ENCODE data around the gene PLXNA2. TPM values are rescaled to one million over a fixed set of nuclear protein-coding genes. Genes with fewer than 3 reads are reported as not detected.

The PLXNA2 gene
- total RNA-seq, 2 experiments from 2014 or later = 0.04 TPM; not detected in 1

DNA sequence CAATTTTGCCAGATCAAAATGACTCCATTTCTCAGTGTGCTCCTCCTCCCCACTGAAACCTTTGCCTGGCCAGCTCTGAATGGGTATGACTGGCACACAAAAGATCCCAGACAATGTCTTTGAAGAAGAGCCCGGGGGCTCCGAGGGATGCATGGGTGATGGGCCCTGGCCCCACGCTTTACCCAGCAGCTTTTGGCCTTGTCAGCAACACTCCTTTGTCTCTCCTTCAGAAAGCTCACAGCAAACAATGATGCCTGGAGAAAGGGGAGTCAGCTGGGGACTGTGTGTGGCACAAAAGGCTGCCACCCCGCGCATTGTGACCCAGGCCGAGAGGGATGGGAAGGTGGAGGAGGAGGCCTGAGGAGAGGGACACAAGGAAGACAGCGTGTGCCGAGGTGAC is 45.9 kb downstream of the PLXNA2 start:
- Mint-ChIP-seq H3K9me3 (ENCODE audit: low read depth) (no peaks in the 10 kb centered on the region), H3K4me3 (no peak overlapping the region), H3K27ac (no peak overlapping the region), H3K4me1 (no peaks in the 10 kb centered on the region), H3K36me3 (ENCODE audit: low read depth) (no peaks in the 10 kb centered on the region), H3K27me3 (no peaks in the 10 kb centered on the region)
- DNase-seq = no peak
- ATAC-seq = no peak
- CTCF ChIA-PET = interaction anchor here (1.4 kb wide), 1 partner anchor 8 kb away, joined by 3 read pairs; no protein-coding TSS in a partner anchor
- POLR2A ChIA-PET = no interaction called here
- intact Hi-C loops (cut with DNase I, micrococcal nuclease) = no loop called here

GRCh38 chr1:208194944-208195343 is 49.2 kb downstream of the PLXNA2 start:
- H3K4me3 Mint-ChIP-seq = no peak overlapping the region
- H3K4me1 Mint-ChIP-seq = no peaks in the 10 kb centered on the region
- ATAC-seq (no peak), DNase-seq (no peak)
- H3K36me3 Mint-ChIP-seq (ENCODE audit: low read depth) = no peaks in the 10 kb centered on the region
- H3K9me3 Mint-ChIP-seq (ENCODE audit: low read depth) = no peaks in the 10 kb centered on the region
- no peak overlapping the region for H3K27ac Mint-ChIP-seq
- intact Hi-C loops (cut with DNase I, micrococcal nuclease) = no loop called here
- CTCF ChIA-PET = interaction anchor here (0.9 kb wide), 1 partner anchor 72 kb away, joined by 3 read pairs; no protein-coding TSS in a partner anchor
- POLR2A ChIA-PET = no interaction called here
- no peaks in the 10 kb centered on the region for H3K27me3 Mint-ChIP-seq

DNA sequence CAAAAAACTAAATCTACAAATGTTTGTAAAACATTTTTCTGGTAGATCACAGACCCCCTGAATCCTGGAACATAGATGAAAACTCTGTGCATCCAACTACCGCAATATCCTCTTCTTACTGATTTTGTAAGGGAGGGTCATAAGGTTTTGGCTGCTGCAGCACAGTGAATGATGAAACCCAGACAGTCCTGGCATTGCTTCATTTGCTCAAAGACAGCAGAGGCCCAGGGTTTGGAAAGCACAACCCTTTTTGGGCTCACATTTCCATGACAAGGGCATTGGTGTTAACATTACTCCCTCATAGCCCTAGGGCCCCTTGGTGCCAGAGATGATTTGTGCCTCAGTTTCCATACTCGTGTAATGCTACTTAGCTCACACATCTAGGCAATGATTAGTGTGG is 51.2 kb downstream of the PLXNA2 start:
- ATAC-seq (no peak), DNase-seq (no peak)
- ChIA-PET POLR2A (no interaction called here), CTCF (interaction anchor here (0.5 kb wide), 1 partner anchor 30 kb away, joined by 3 read pairs; no protein-coding TSS in a partner anchor)
- Mint-ChIP-seq H3K4me3 (no peak overlapping the region), H3K9me3 (ENCODE audit: low read depth) (no peaks in the 10 kb centered on the region), H3K4me1 (peaks cover 9% of the 10 kb centered on the region), H3K36me3 (ENCODE audit: low read depth) (no peaks in the 10 kb centered on the region), H3K27me3 (no peaks in the 10 kb centered on the region), H3K27ac (no peak overlapping the region)
- intact Hi-C loops (cut with DNase I, micrococcal nuclease) = no loop called here

GRCh38 chr1:208190784-208191183 is 53.4 kb downstream of the PLXNA2 start:
- Mint-ChIP-seq H3K4me3 (no peak overlapping the region), H3K4me1 (peaks cover 9% of the 10 kb centered on the region), H3K27me3 (peaks cover 3% of the 10 kb centered on the region), H3K27ac (no peak overlapping the region), H3K9me3 (ENCODE audit: low read depth) (no peaks in the 10 kb centered on the region), H3K36me3 (ENCODE audit: low read depth) (no peaks in the 10 kb centered on the region)
- ATAC-seq (no peak), DNase-seq (no peak)
- CTCF ChIA-PET = no interaction called here
- intact Hi-C loops (cut with DNase I, micrococcal nuclease) = no loop called here
- POLR2A ChIA-PET = no interaction called here

GRCh38 chr1:208189716-208190115 is 54.5 kb downstream of the PLXNA2 start:
- POLR2A ChIA-PET = no interaction called here
- Mint-ChIP-seq H3K4me1 (peaks cover 9% of the 10 kb centered on the region), H3K9me3 (ENCODE audit: low read depth) (no peaks in the 10 kb centered on the region)

GRCh38 chr1:208189183-208189582 is 55.0 kb downstream of the PLXNA2 start:
- POLR2A ChIA-PET = no interaction called here
- no peaks in the 10 kb centered on the region for H3K9me3 Mint-ChIP-seq (ENCODE audit: low read depth)
- DNase-seq (peak; percentile 13), ATAC-seq (no peak)
- CTCF ChIA-PET = interaction anchor here (1.1 to 1.3 kb wide), 2 partner anchors 9 to 53 kb away, joined by 3 read pairs; no protein-coding TSS in a partner anchor
- no peak overlapping the region for H3K4me3 Mint-ChIP-seq
- H3K36me3 Mint-ChIP-seq (ENCODE audit: low read depth) = no peaks in the 10 kb centered on the region
- H3K27ac Mint-ChIP-seq = no peak overlapping the region
- H3K27me3 Mint-ChIP-seq = peaks cover 5% of the 10 kb centered on the region
- intact Hi-C loops (cut with DNase I, micrococcal nuclease) = no loop called here
- H3K4me1 Mint-ChIP-seq = peaks cover 9% of the 10 kb centered on the region

More at GRCh38 chr1:208189716-208190115, 54.5 kb downstream of the PLXNA2 start:
- CTCF ChIA-PET = interaction anchor here (1.1 to 1.3 kb wide), 2 partner anchors 8 to 53 kb away, joined by 3 read pairs; no protein-coding TSS in a partner anchor
- Mint-ChIP-seq H3K27ac (no peak overlapping the region), H3K27me3 (peaks cover 5% of the 10 kb centered on the region), H3K36me3 (ENCODE audit: low read depth) (no peaks in the 10 kb centered on the region), H3K4me3 (no peak overlapping the region)
- no peak for ATAC-seq
- no peak for DNase-seq
- intact Hi-C loops (cut with DNase I, micrococcal nuclease) = no loop called here

DNA sequence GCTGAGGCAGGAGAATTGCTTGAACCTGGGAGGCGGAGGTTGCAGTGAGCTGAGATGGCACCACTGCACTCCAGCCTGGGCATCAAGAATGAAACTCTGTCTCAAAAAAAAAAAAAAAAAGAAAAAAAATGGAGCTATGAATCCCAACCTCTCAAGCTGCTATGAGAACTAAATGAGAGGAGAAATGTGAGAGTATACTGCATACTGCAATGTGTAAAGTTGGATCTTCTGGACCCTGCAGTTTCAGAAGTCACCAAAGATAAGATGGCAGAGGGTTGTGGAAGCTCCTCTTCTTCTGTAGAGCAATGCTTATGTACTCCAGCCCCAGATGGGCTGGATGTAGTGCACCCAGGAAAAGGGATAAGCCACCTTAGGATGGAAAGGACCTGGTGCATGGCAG is 55.6 kb downstream of the PLXNA2 start:
- peaks cover 5% of the 10 kb centered on the region for H3K27me3 Mint-ChIP-seq
- no peaks in the 10 kb centered on the region for H3K36me3 Mint-ChIP-seq (ENCODE audit: low read depth)
- ATAC-seq (no peak), DNase-seq (no peak)
- intact Hi-C loops (cut with DNase I, micrococcal nuclease) = no loop called here
- peaks cover 9% of the 10 kb centered on the region for H3K4me1 Mint-ChIP-seq
- no peak overlapping the region for H3K27ac Mint-ChIP-seq
- POLR2A ChIA-PET = no interaction called here
- no peak overlapping the region for H3K4me3 Mint-ChIP-seq
- no peaks in the 10 kb centered on the region for H3K9me3 Mint-ChIP-seq (ENCODE audit: low read depth)
- CTCF ChIA-PET = interaction anchor here (1.3 kb wide), 1 partner anchor 54 kb away, joined by 3 read pairs; no protein-coding TSS in a partner anchor

GRCh38 chr1:208187499-208188041 is 56.6 kb downstream of the PLXNA2 start:
- POLR2A ChIA-PET = no interaction called here

GRCh38 chr1:208185801-208186231 is 58.4 kb downstream of the PLXNA2 start:
- ATAC-seq = no peak

More at GRCh38 chr1:208187499-208188041, 56.6 kb downstream of the PLXNA2 start:
- Mint-ChIP-seq H3K9me3 (ENCODE audit: low read depth) (no peaks in the 10 kb centered on the region), H3K27ac (no peak overlapping the region), H3K27me3 (peaks cover 7% of the 10 kb centered on the region), H3K36me3 (ENCODE audit: low read depth) (no peaks in the 10 kb centered on the region), H3K4me1 (peaks cover 9% of the 10 kb centered on the region), H3K4me3 (no peak overlapping the region)
- ATAC-seq (no peak), DNase-seq (no peak)
- CTCF ChIA-PET = interaction anchor here (0.7 to 1.2 kb wide), 3 partner anchors 47 to 57 kb away, joined by 3 read pairs; no protein-coding TSS in a partner anchor
- intact Hi-C loops (cut with DNase I, micrococcal nuclease) = no loop called here

DNA sequence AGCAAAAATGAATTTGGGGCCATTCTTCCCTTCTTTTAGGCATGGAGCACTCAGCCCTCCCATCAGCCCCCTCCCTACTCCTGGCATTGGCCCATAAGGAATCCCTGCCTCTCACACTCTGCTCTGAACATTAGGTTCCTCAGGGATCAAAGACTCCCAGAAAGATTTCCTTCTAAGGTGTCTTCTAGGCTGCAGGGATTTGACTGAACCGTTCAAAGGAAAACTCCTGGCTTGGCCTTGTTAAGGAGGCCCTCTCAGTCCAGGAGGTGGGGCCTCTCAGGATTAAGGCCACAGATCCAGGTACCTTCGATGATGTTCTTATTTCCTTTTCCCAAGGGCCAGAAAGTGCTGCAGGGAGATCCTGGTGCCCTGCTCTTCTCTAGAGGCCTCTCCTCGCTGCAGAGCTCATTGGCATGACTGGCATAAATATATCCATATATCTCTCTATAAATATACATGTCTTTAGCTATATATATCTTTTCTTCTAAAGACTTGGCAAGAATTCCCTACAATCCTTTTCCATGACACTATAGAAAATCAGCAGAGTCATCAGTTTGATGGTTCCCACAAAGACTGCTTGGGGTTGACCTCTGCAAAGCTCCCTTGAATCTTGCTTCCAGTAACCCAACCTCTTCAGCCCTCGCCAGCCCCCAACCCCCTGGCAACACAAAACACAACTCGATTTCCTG is 59.1 kb downstream of the PLXNA2 start:
- POLR2A ChIA-PET = no interaction called here
- no peaks in the 10 kb centered on the region for H3K9me3 Mint-ChIP-seq (ENCODE audit: low read depth)
- intact Hi-C loops (cut with DNase I, micrococcal nuclease) = no loop called here
- H3K4me1 Mint-ChIP-seq = peaks cover 9% of the 10 kb centered on the region
- no peak overlapping the region for H3K27ac Mint-ChIP-seq
- peaks cover 7% of the 10 kb centered on the region for H3K27me3 Mint-ChIP-seq
- ATAC-seq = no peak
- H3K4me3 Mint-ChIP-seq = no peak overlapping the region
- H3K36me3 Mint-ChIP-seq (ENCODE audit: low read depth) = no peaks in the 10 kb centered on the region
- CTCF ChIA-PET = interaction anchor here (0.6 to 1.0 kb wide), 2 partner anchors 100 to 162 kb away, joined by 3 read pairs; no protein-coding TSS in a partner anchor
- DNase-seq = no peak

More at GRCh38 chr1:208185801-208186231, 58.4 kb downstream of the PLXNA2 start:
- intact Hi-C loops (cut with DNase I, micrococcal nuclease) = no loop called here
- CTCF ChIA-PET = interaction anchor here (1.0 kb wide), 1 partner anchor 101 kb away, joined by 3 read pairs; no protein-coding TSS in a partner anchor
- Mint-ChIP-seq H3K36me3 (ENCODE audit: low read depth) (no peaks in the 10 kb centered on the region), H3K27ac (no peak overlapping the region), H3K4me3 (no peak overlapping the region), H3K4me1 (peaks cover 9% of the 10 kb centered on the region), H3K9me3 (ENCODE audit: low read depth) (no peaks in the 10 kb centered on the region), H3K27me3 (peaks cover 7% of the 10 kb centered on the region)
- DNase-seq = no peak
- POLR2A ChIA-PET = no interaction called here

DNA sequence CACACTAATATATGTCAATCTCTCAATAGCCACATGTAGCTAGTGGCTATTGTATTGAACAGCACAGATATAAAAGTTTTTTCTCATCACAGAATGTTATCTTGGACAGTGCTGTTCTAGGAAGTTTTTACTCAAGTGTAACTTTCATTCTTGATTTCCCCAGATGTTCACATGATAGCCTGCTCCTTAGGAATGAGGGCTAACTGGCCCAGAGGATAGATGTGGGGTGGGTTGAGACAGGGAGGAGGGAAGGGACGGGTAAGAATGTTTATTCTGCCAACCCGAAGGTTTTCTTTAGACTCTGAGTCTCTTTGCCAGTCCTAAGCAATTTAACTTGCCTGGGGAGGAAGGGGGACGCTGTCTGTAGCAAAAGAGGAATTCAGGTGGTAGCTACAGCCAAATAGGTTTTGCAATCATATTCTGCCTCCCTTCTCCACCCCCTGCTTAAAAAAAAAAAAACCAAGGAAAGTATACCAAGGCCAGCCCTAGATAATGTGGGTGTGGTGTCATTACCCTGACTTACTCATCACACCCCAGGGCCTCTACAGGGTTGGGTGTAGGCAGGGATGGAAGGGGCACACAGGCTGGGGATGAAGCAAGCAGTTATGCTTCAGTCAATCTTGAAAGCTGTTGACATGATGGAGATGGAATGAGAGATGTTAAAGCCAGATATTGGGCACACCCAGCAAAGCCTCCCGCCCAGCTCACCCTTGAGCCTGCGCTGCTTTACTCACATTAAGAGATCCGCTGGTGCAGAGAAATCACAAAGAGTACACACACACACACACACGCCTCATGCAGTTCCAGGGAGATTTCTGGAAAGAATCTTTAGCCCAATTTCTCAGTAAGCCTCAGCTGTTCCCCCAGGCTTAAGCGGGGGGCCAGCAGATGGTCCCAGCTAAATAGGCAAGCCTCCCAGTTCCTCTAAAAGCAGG is 59.9 kb downstream of the PLXNA2 start:
- ChIA-PET CTCF (interaction anchor here (0.6 kb wide), 1 partner anchor 161 kb away, joined by 3 read pairs; no protein-coding TSS in a partner anchor), POLR2A (no interaction called here)
- peak; percentile 90 for ATAC-seq
- H3K27ac Mint-ChIP-seq = no peak overlapping the region
- no peak overlapping the region for H3K4me3 Mint-ChIP-seq
- DNase-seq = peak; percentile 30
- H3K9me3 Mint-ChIP-seq (ENCODE audit: low read depth) = no peaks in the 10 kb centered on the region
- peaks cover 7% of the 10 kb centered on the region for H3K27me3 Mint-ChIP-seq
- intact Hi-C loops (cut with DNase I, micrococcal nuclease) = no loop called here
- no peaks in the 10 kb centered on the region for H3K36me3 Mint-ChIP-seq (ENCODE audit: low read depth)
- peaks cover 6% of the 10 kb centered on the region for H3K4me1 Mint-ChIP-seq
